ENCODE measurements around the gene ZBTB8OS.
"Not testable (repeated sequence)": the region's sequence is repeated elsewhere in the genome, so short reads cannot be mapped to it uniquely, and the experiment has no call there.

Gene ZBTB8OS

DNA sequence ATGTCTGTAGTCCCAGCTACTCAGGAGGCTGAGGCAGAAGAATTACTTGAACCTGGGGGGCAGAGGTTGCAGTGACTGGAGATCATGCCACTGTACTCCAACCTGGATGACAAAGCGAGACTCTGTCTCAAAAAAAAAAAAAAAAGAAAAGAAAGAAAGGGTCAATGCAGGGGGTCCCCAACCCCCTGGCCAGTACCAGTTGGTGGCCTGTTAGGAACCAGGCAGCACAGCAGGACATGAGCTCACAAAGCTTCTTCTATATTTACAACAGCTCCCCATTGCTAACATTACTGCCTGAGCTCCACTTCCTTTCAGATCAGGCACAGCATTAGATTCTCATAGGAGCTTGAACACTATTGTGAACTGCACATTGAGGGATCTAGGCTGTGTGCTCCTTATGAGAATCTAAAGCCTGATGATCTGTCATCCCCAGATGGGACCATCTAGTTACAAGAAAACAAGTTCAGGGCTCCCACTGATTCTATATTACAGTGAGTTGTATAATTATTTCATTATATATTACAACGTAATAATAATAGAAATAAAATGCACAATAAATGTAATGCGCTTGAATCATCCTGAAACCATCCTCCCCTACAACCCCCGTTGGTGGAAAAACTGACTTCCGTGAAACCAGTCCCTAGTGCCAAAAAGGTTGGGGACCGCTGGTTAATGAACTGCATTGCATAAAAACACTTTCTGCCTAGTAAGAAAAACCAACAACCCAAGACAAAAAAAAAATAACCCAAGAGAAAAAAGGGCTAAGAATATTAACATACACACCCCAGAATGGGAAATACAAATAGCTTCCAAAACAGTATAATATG lies 2.8 kb downstream of the ZBTB8OS start:
- TF ChIP-seq, protein P1, sequence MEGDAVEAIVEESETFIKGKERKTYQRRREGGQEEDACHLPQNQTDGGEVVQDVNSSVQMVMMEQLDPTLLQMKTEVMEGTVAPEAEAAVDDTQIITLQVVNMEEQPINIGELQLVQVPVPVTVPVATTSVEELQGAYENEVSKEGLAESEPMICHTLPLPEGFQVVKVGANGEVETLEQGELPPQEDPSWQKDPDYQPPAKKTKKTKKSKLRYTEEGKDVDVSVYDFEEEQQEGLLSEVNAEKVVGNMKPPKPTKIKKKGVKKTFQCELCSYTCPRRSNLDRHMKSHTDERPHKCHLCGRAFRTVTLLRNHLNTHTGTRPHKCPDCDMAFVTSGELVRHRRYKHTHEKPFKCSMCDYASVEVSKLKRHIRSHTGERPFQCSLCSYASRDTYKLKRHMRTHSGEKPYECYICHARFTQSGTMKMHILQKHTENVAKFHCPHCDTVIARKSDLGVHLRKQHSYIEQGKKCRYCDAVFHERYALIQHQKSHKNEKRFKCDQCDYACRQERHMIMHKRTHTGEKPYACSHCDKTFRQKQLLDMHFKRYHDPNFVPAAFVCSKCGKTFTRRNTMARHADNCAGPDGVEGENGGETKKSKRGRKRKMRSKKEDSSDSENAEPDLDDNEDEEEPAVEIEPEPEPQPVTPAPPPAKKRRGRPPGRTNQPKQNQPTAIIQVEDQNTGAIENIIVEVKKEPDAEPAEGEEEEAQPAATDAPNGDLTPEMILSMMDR (conservative IDR thresholded peaks at IDR 0.05; ENCODE audit: control insufficient read depth, insufficient read depth, low read depth, low read length) = no peak
- no peak overlapping the region for H3K4me3 ChIP-seq (ENCODE audit: control insufficient read depth, low read depth, low read length)
- peak; percentile 46 for DNase-seq (ENCODE audit: low read depth)

DNA sequence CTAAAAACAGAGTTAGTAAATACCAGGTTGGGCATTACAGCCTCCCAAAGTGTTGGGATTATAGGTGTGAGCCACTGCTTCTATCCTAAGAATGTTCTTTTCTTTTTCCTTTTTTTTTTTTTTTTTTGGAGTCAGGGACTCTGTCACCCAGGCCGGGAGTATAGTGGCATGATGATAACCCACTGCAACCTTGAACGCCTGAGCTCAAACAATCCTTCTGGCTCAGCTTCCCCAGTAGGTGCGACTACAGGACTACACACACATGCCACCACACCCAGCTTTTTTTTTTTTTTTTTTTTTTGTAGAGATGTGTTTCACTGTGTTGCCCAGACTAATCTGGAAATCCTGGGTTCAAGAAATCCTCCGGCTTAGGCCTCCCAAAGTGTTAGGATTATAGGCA lies 5.9 kb downstream of the ZBTB8OS start:
- TF ChIP-seq, protein P1 (conservative IDR thresholded peaks at IDR 0.05; ENCODE audit: control insufficient read depth, insufficient read depth, low read depth, low read length) = no peak
- no peak for DNase-seq (ENCODE audit: low read depth)
- H3K4me3 ChIP-seq (ENCODE audit: control insufficient read depth, low read depth, low read length) = no peak overlapping the region

DNA sequence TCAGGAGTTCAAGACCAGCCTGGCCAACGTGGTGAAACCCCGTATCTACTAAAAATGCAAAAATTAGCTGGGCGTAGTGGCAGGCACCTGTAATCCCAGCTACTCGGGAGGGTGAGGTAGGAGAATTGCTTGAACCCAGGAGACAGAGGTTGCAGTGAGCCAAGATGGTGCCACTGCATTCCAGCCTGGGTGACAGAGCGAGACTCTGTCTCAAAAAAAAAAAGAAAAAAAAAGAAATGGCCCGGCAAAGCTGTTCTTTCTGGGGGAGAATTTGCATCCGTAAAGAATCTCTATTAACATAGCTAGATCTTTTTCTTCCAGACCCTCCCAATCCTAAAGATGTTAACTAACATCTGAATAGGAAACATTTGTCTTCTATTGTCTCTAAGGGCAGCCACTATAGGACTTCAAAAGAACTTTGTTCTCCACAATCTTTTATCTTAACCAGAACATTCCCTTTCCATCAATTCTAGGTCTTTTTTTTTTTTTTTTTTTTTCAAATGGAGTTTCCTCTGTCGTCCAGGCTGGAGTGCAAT lies 8.0 kb downstream of the ZBTB8OS start:
- H3K4me3 ChIP-seq (ENCODE audit: control insufficient read depth, low read depth, low read length); DNase-seq (ENCODE audit: low read depth): not testable (repeated sequence)

DNA sequence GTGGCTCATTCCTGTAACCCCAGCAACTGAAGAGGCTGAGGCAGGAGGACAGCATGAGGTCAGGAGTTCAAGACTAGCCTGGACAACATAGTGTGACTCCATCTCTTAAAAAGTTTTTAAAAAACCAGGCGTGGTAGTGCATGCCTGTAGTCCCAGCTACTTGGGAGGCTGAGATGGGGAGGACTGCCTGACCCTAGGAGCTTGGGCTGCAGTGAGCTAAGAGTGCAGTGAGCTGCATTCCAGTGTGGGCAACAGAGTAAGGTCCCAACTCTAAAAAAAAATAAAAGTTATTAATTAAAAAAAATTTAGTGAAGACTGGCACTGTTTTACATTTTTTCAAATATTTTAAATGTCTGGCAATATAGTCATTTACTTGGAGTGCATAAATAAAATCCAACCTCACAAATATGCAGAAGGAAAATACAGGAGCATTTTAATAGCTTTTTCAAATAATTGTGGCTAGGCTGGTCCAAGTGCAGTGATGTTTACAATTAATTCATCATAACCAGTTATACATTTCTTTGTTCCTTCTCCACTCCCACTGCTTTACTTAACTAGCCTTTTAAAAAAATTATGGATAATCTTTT lies 10.8 kb downstream of the ZBTB8OS start:
- TF ChIP-seq, protein P1 (conservative IDR thresholded peaks at IDR 0.05; ENCODE audit: control insufficient read depth, insufficient read depth, low read depth, low read length) = no peak
- H3K4me3 ChIP-seq (ENCODE audit: control insufficient read depth, low read depth, low read length) = no peak overlapping the region
- no peak for DNase-seq (ENCODE audit: low read depth)

DNA sequence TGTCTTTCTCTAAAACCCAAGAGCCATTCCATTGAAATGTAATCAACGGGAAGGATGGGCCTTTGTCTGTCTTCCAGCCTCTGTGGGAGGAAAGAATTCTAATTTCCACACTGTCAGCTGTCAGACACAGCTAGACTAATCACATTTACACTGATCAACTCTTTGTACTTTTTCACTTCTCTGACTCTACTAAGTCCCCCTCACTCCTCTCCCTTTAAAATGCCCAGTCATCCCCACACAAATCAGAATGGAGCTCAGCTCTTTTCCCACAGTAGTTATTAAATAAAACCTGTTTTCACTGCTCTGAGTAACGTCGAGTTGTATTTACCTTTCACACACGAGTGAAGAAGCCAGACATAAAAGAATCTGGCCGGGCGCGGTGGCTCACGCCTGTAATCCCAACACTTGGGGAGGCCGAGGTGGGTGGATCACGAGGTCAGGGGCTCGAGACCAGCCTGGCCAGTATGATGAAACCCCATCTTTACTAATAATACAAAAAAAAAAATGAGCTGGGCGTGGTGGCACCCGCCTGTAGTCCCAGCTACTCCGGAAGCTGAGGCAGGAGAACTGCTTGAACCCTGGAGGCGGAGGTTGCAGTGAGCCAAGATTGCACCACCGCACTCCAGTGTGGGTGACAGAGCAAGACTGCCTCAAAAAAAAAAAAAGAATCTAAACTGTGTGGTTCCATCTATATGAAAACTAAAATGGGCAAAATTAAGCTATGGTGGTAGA lies 13.3 kb downstream of the ZBTB8OS start:
- peak; percentile 30 for DNase-seq (ENCODE audit: low read depth)
- TF ChIP-seq, protein P1 (conservative IDR thresholded peaks at IDR 0.05; ENCODE audit: control insufficient read depth, insufficient read depth, low read depth, low read length) = no peak
- H3K4me3 ChIP-seq (ENCODE audit: control insufficient read depth, low read depth, low read length) = no peak overlapping the region

DNA sequence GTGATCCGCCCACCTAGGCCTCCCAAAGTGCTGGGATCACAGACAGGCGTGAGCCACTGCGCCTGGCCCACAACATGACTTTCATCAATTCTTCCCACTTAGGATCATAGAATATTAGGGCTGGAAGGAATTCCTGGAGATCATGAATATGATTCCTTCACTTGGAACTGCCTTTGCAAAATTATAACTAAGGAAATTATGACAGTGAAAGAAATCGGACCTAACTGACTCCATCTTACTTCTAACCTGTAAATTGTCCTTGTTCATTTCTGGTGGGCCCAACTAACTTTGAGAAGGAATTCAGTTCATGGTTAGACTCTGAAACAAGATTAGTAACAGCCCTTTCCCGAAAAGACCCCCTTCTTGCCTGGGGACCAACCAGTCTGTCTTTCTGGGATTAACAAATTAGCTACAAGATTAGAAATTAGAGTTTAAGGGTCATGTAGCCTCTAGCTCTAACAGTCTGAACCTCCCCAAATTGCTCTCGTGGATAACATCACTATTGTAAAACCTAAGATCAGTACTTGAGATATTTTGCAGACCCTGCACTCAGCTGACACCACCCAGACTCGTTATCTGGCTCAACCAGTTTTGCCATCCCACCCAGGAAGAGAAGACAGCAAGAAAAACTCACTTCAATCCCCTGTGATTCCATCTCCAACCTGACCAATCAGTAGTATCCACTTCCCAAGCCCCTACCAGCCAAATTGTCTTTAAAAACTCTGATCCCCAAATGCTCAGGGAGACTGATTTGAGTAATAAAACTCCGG lies 14.7 kb downstream of the ZBTB8OS start:
- TF ChIP-seq, protein P1 (conservative IDR thresholded peaks at IDR 0.05; ENCODE audit: control insufficient read depth, insufficient read depth, low read depth, low read length) = no peak
- DNase-seq (ENCODE audit: low read depth) = no peak
- H3K4me3 ChIP-seq (ENCODE audit: control insufficient read depth, low read depth, low read length) = no peak overlapping the region
